Measurements from ENCODE around the gene TMCO4. TPM values are rescaled to one million over a fixed set of nuclear protein-coding genes. Genes with fewer than 3 reads are reported as not detected.

TMCO4 gene
- total RNA-seq, 1 experiment from 2014 or later, result 7.2 TPM

DNA sequence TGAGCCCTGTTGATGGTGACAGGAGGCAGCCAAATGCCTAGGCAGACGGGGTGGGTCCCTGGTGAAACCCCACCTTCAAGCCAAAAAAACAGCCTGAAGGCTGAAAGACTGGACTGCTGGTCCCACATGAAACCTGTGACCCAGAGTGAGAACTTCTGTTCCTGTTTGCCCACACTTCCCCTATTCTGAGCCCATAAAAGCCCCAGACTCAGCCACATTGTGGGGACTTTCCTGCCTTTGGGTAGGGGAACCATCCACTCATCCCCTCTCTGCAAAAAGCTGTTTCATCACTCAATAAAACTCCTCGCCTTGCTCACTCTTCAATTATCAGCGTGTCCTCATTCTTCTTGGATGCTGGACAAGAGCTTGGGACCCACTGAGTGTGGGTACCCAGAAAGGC, 109.9 kb downstream of the TMCO4 start (continued):
- TF ChIP-seq HMGXB4 (CRISPR knock-in tag; IDR thresholded peaks at IDR 0.05) (no peak), CBFB (CRISPR knock-in tag; IDR thresholded peaks at IDR 0.05; ENCODE audit: low read depth) (no peak), SOX15 (CRISPR knock-in tag; IDR thresholded peaks at IDR 0.05) (no peak)

GRCh38 chr1:19689085-19689757, 110.5 kb downstream of the TMCO4 start:
- Mint-ChIP-seq H3K27me3 (ENCODE audit: low read depth) (no peaks in the 10 kb centered on the region), H3K9me3 (peaks cover 5% of the 10 kb centered on the region; the same call in 1 of the 2 replicates), H3K36me3 (no peaks in the 10 kb centered on the region), H3K4me1 (peaks cover 23% of the 10 kb centered on the region), H3K4me3 (no peak overlapping the region), H3K27ac (no peak overlapping the region)
- ChIA-PET CTCF (interaction anchor here (1.2 to 3.2 kb wide), 4 partner anchors 10 to 28 kb away, joined by 3 to 28 read pairs (median 12); no protein-coding TSS in a partner anchor), POLR2A (no interaction called here)
- TF ChIP-seq ELF4 (CRISPR knock-in tag; IDR thresholded peaks at IDR 0.05; ENCODE audit: low read depth) (no peak), ZNF232 (CRISPR knock-in tag; IDR thresholded peaks at IDR 0.05) (no peak), GTF2I (CRISPR knock-in tag; conservative IDR thresholded peaks at IDR 0.05) (peak; percentile 73; the same call in 1 of the 2 replicates)
- ATAC-seq (no peak), DNase-seq (ENCODE audit: low spot score) (no peak)

DNA sequence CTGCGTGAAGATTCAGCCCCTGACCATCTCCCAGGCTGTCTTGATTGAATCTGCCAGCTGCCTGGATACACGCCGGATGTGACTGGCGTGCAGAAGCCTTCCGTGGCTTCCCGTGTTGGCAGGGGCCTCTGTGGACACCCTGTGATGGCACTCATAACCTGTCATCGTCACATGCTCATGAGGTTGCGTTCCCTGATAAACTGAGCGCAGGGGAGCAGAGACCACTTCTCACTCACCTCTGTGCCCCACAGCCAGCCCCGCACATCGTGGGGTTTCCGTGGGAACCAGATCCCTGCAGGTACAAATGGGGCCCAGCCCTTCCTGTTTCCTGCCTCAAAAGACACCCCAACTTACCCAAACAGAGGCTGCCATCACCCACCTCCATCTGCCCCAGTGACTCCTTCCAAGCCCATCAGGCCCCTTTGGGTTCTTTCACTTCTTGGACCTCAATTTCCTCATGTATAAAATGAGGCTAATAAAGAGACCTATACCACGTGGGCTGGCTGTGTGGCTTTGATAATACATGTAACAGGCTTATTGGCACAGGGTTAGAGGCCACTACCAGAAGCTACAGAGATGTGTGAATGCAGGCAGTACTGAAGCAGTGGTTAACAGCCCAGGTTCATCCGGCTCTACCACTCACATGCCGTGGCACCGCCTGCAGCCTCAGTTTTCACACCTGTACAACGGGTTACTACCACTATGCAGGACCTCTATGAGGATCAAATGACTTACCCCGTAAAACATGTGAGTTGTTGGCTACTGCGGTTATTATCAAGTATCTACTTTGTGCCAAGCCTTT, 111.5 kb downstream of the TMCO4 start:
- H3K27ac Mint-ChIP-seq, result no peak overlapping the region
- no peak for ATAC-seq

More for the DNA sequence above, 111.5 kb downstream of the TMCO4 start:
- DNase-seq (ENCODE audit: low spot score), result no peak
- no peaks in the 10 kb centered on the region for H3K27me3 Mint-ChIP-seq (ENCODE audit: low read depth)
- no peaks in the 10 kb centered on the region for H3K36me3 Mint-ChIP-seq
- POLR2A ChIA-PET, result no interaction called here
- CTCF ChIA-PET, result interaction anchor here (1.2 to 6.8 kb wide), 3 partner anchors 16 to 28 kb away, joined by 4 to 38 read pairs (median 28); no protein-coding TSS in a partner anchor
- no peak overlapping the region for H3K4me3 Mint-ChIP-seq
- TF ChIP-seq ELF4 (CRISPR knock-in tag; IDR thresholded peaks at IDR 0.05; ENCODE audit: low read depth), result no peak
- TF ChIP-seq, protein P1, sequence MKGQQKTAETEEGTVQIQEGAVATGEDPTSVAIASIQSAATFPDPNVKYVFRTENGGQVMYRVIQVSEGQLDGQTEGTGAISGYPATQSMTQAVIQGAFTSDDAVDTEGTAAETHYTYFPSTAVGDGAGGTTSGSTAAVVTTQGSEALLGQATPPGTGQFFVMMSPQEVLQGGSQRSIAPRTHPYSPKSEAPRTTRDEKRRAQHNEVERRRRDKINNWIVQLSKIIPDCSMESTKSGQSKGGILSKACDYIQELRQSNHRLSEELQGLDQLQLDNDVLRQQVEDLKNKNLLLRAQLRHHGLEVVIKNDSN (CRISPR knock-in tag; IDR thresholded peaks at IDR 0.05), result no peak
- TF ChIP-seq ZSCAN18 (CRISPR knock-in tag; IDR thresholded peaks at IDR 0.05), result no peak
- no peak for TF ChIP-seq ZNF281 (CRISPR knock-in tag; IDR thresholded peaks at IDR 0.05)
- no peak for TF ChIP-seq NFATC4 (CRISPR knock-in tag; IDR thresholded peaks at IDR 0.05)
- no peak for TF ChIP-seq PRDM15 (CRISPR knock-in tag; IDR thresholded peaks at IDR 0.05)
- no peak for TF ChIP-seq ZNF219 (CRISPR knock-in tag; IDR thresholded peaks at IDR 0.05; ENCODE audit: borderline replicate concordance)
- H3K4me1 Mint-ChIP-seq, result peaks cover 23% of the 10 kb centered on the region
- peaks cover 5% of the 10 kb centered on the region; the same call in 1 of the 2 replicates for H3K9me3 Mint-ChIP-seq
